GM18870 (cell line): ENCODE data around the gene PMIS2.
A peak's percentile ranks its signal among the peaks of the same experiment; 100 is the strongest.

Experiments used
- ATAC-seq: cut with Tn5 transposase; IDR thresholded peaks from one replicate; pipeline ENCODE4 v1.9.1; 2021; ENCODE audit warnings: moderate library complexity; ENCODE audit not compliant: unreplicated experiment

The PMIS2 gene

GRCh38 chr19:35585848-35586247, at the start of gene PMIS2:
PMIS2 (plus strand) TSS chr19:35586173; CDS start chr19:35586260, 87 bp downstream.
- ATAC-seq = no peak

GRCh38 chr19:35539314-35539713, 46.7 kb upstream of the PMIS2 start:
- ATAC-seq = no peak

- no peak for ATAC-seq
These were observed 46.1 kb upstream of the PMIS2 start for GRCh38 chr19:35539850-35540249.

GRCh38 chr19:35540356-35540927, 45.5 kb upstream of the PMIS2 start:
- no peak for ATAC-seq

GRCh38 chr19:35542209-35542608, 43.8 kb upstream of the PMIS2 start:
- ATAC-seq = no peak

- no peak for ATAC-seq
These were observed 42.5 kb upstream of the PMIS2 start for GRCh38 chr19:35543280-35544109.

- no peak for ATAC-seq
These were observed 41.7 kb upstream of the PMIS2 start for GRCh38 chr19:35544110-35544802.

GRCh38 chr19:35545001-35545854, 40.7 kb upstream of the PMIS2 start, which contains the start of gene TMEM147:
TMEM147 (plus strand) TSS chr19:35545626; CDS start chr19:35545740, 114 bp downstream.
- peak; percentile 60 for ATAC-seq

GRCh38 chr19:35545855-35546381, 40.1 kb upstream of the PMIS2 start:
- ATAC-seq = peak; percentile 32

GRCh38 chr19:35546532-35546931, 39.4 kb upstream of the PMIS2 start:
- ATAC-seq = no peak

GRCh38 chr19:35549174-35549788, 36.7 kb upstream of the PMIS2 start:
- ATAC-seq = no peak

GRCh38 chr19:35549879-35550523, 36.0 kb upstream of the PMIS2 start:
- no peak for ATAC-seq

- no peak for ATAC-seq
These were observed 34.7 kb upstream of the PMIS2 start for GRCh38 chr19:35551091-35551810.

- no peak for ATAC-seq
These were observed 33.2 kb upstream of the PMIS2 start for GRCh38 chr19:35552534-35553384.

GRCh38 chr19:35553385-35554000, 32.5 kb upstream of the PMIS2 start:
- no peak for ATAC-seq

GRCh38 chr19:35554076-35554475, 31.9 kb upstream of the PMIS2 start:
- no peak for ATAC-seq

GRCh38 chr19:35555301-35556005, 30.5 kb upstream of the PMIS2 start:
- no peak for ATAC-seq
